ENCODE data around the gene PTCRA. TPM values are rescaled to one million over a fixed set of nuclear protein-coding genes. Genes with fewer than 3 reads are reported as not detected.
"Not testable (repeated sequence)": the region's sequence is repeated elsewhere in the genome, so short reads cannot be mapped to it uniquely, and the experiment has no call there.

PTCRA gene
- total RNA-seq, 1 donor, result not detected

- TF ChIP-seq, protein P1, sequence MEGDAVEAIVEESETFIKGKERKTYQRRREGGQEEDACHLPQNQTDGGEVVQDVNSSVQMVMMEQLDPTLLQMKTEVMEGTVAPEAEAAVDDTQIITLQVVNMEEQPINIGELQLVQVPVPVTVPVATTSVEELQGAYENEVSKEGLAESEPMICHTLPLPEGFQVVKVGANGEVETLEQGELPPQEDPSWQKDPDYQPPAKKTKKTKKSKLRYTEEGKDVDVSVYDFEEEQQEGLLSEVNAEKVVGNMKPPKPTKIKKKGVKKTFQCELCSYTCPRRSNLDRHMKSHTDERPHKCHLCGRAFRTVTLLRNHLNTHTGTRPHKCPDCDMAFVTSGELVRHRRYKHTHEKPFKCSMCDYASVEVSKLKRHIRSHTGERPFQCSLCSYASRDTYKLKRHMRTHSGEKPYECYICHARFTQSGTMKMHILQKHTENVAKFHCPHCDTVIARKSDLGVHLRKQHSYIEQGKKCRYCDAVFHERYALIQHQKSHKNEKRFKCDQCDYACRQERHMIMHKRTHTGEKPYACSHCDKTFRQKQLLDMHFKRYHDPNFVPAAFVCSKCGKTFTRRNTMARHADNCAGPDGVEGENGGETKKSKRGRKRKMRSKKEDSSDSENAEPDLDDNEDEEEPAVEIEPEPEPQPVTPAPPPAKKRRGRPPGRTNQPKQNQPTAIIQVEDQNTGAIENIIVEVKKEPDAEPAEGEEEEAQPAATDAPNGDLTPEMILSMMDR (IDR thresholded peaks at IDR 0.05; ENCODE audit: insufficient read depth, low read length), result no peak
- no peak overlapping the region for H3K4me3 ChIP-seq (ENCODE audit: low read depth, low read length)
- peak; percentile 25 for DNase-seq (ENCODE audit: low read depth)
Observed at GRCh38 chr6:42947950-42948349, 32.1 kb downstream of the PTCRA start.

GRCh38 chr6:42952389-42952788 lies 36.5 kb downstream of the PTCRA start:
- TF ChIP-seq, protein P1 (IDR thresholded peaks at IDR 0.05; ENCODE audit: insufficient read depth, low read length), result no peak
- DNase-seq (ENCODE audit: low read depth), result no peak
- no peak overlapping the region for H3K4me3 ChIP-seq (ENCODE audit: low read depth, low read length)

GRCh38 chr6:42954405-42954804 lies 38.6 kb downstream of the PTCRA start:
- not testable (repeated sequence) for H3K4me3 ChIP-seq (ENCODE audit: low read depth, low read length); DNase-seq (ENCODE audit: low read depth)

GRCh38 chr6:42958125-42958524 lies 42.3 kb downstream of the PTCRA start:
- H3K4me3 ChIP-seq (ENCODE audit: low read depth, low read length), result no peak overlapping the region
- no peak for DNase-seq (ENCODE audit: low read depth)
- TF ChIP-seq, protein P1 (IDR thresholded peaks at IDR 0.05; ENCODE audit: insufficient read depth, low read length), result no peak

GRCh38 chr6:42959917-42960242 lies 44.0 kb downstream of the PTCRA start:
- peak overlapping the region; percentile 55 for H3K4me3 ChIP-seq (ENCODE audit: low read depth, low read length)
- TF ChIP-seq, protein P1 (IDR thresholded peaks at IDR 0.05; ENCODE audit: insufficient read depth, low read length), result no peak

DNA sequence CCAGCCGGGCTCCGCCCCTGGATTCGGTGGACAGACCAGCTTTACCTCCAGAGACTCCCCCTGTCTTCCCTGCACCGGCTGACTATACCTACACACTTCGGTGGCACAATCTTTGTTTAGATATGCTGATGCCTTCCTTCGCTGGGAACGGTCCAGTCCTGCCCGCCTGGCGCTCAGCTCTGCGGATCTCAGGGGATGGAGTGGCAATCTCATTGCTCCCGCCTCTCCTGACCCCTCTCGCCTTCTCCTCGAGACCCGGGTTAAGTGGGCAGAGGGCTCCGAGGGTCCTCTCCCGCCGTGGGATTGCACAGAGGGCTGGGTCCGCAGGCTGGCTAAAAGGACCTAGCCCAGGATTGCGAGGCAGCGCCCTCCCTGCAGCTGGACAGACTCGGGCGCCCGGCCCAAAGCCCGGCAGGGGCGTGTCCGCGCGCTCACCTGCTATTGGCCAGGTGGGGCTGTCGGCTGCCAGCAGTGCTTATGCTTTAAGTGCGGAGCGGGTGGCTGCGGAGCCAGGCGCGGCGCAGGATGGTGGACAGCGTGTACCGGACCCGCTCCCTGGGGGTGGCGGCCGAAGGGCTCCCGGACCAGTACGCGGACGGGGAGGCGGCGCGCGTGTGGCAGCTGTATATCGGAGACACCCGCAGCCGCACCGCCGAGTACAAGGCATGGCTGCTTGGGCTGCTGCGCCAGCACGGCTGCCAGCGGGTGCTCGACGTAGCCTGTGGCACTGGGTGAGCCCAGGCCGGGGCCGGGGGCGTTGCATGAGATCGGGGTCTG lies 44.6 kb downstream of the PTCRA start, which contains the start of gene GNMT:
TSS of gene GNMT (plus strand) at position 512 of the 777 bp plus-strand sequence. CDS start at position 526, 14 bp downstream.
- TF ChIP-seq, protein P1 (IDR thresholded peaks at IDR 0.05; ENCODE audit: insufficient read depth, low read length), result no peak
- H3K4me3 ChIP-seq (ENCODE audit: low read depth, low read length), result peak within 1 kb of the TSS; percentile 55
- no peak for DNase-seq (ENCODE audit: low read depth)

More at GRCh38 chr6:42959917-42960242, 44.0 kb downstream of the PTCRA start:
- DNase-seq (ENCODE audit: low read depth), result no peak

DNA sequence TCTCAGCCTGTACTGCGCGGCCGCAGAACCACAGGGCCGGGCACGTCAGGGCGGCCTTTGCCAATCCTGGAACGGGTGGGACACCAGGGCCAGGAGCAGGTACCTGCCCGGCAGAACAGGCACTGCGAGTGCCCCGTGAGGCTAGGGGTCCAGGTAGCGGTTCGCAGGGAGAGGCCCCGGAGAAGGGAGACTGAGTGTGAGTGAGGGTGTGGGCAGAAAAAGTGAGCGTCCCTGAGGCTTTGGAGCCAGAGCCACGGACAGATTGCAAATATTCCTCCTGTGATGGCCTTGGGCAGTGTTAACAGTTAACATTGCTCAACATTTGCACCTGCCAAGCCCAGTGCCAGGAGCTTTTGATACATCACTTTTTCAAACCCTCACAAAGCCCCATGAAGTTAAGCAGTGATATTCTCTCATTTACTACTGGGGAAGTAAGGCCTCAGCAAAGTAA lies 45.2 kb downstream of the PTCRA start:
- DNase-seq (ENCODE audit: low read depth), result no peak
- TF ChIP-seq, protein P1 (IDR thresholded peaks at IDR 0.05; ENCODE audit: insufficient read depth, low read length), result no peak

More for the DNA sequence above, 45.2 kb downstream of the PTCRA start:
- H3K4me3 ChIP-seq (ENCODE audit: low read depth, low read length), result peak overlapping the region; percentile 55

All from fibroblast of the aortic adventitia (primary cell).